NCI-H2029 (cell line): ENCODE data around the gene SLC10A6.

Experiments used
- DNase-seq: peaks from one replicate; lab custom pipeline; 2025; lab: John Stamatoyannopoulos, UW

SLC10A6 gene

DNA sequence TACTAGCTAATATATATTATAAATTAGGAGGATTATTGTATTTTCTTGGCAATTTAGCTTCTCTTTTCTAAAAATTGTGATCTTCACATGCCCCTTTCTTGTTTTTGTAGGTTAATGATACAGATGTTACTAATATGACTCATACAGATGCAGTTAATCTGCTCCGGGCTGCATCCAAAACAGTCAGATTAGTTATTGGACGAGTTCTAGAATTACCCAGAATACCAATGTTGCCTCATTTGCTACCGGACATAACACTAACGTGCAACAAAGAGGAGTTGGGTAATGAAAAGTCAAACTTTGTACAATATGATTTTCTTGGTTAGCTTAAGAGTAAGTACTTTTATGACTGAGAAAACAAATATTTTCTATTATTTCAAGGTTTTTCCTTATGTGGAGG lies 74.1 kb downstream of the SLC10A6 start:
- no peak for DNase-seq
